GM18499 (cell line): ENCODE data around the gene EPRS1.
"Not testable (repeated sequence)": the region's sequence is repeated elsewhere in the genome, so short reads cannot be mapped to it uniquely, and the experiment has no call there.

Source experiments
- ATAC-seq: cut with Tn5 transposase; IDR thresholded peaks from one replicate; pipeline ENCODE4 v1.9.1; 2021; ENCODE audit warnings: moderate number of reproducible peaks; ENCODE audit not compliant: insufficient read depth, unreplicated experiment

Gene EPRS1

DNA sequence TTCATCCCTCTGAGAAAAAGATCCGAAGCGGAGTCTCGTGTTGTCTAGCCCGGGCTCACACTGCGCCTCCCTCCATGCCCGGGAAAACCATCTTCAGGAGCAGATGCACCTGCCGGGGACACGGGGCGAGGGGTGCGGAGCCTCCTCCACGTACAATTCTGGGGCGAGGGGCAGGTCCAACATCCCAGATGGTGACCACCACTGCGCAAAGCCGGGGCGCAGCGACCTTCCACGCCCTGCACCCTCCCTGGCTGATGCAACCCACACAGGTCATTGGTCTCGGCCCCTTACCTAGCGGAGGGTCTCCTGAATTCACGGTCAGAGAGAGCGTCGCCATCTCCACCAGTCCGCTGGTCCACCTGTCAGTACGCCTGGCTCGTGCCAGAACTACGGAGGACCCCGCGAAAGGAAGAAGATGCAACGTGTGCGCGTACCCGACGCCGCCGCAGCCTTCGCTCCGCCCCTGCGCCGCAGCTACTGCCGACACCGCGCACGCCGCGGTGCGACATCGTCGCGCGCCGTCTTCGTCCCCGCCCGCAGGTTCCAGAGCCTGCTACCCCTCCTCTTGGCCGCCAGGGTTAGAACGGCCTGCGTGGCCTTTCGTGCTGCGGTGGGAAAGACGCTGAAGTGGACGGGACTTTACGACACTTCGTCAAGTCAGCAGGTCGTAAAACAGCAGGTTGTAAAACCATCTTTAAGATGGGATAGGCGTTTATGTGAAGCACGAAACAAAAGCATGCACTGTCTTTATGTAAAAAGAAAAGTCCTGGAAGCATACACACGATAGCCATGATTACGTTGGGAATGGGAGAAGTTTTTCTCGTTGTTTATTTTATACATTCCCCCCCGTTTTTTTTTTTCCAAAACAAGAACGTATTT lies at the start of gene EPRS1:
Gene EPRS1 (minus strand): TSS at position 454 of the 879 bp plus-strand sequence. CDS start 117 bp downstream, at position 337.
- ATAC-seq: peak; percentile 94

- ATAC-seq: peak; percentile 2
Observed at GRCh38 chr1:220094016-220094911, 48.0 kb upstream of the EPRS1 start, which contains the start of gene IARS2. Gene IARS2, plus strand, starts transcription at chr1:220094132. Its CDS starts 85 bp downstream, at chr1:220094217.

DNA sequence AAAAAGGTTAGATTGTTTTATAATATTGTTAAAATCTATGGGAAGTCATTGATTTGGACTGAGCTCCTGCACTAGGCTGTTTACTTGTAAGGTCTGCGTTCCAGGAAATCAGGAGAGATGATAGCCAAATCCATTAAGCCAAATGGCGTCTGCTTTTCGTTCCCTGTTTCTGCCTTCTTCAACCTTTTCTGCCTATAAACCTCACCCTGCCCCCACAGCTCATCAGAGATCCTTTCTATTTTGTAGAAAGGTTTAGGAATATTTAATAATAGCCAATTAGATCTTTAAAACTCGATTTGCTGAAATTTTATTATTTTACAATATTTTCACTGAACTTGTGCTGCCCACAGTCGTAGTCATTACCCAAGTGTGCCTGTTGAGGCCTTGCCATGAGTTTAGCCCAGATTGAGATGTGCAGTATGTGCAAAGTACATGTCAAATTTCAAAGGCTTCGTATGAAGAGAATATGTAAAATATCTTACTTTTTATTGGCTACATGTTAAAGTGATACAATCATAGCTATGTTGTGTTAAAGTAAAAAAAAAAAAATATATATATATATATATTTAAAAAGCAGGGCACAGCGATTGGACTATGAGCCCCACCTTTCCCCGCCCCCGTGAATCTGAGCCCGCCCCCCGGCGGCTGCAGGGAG lies 47.2 kb upstream of the EPRS1 start:
- ATAC-seq: peak; percentile 24

- ATAC-seq: no peak
Observed at GRCh38 chr1:220092694-220093093, 46.4 kb upstream of the EPRS1 start.

DNA sequence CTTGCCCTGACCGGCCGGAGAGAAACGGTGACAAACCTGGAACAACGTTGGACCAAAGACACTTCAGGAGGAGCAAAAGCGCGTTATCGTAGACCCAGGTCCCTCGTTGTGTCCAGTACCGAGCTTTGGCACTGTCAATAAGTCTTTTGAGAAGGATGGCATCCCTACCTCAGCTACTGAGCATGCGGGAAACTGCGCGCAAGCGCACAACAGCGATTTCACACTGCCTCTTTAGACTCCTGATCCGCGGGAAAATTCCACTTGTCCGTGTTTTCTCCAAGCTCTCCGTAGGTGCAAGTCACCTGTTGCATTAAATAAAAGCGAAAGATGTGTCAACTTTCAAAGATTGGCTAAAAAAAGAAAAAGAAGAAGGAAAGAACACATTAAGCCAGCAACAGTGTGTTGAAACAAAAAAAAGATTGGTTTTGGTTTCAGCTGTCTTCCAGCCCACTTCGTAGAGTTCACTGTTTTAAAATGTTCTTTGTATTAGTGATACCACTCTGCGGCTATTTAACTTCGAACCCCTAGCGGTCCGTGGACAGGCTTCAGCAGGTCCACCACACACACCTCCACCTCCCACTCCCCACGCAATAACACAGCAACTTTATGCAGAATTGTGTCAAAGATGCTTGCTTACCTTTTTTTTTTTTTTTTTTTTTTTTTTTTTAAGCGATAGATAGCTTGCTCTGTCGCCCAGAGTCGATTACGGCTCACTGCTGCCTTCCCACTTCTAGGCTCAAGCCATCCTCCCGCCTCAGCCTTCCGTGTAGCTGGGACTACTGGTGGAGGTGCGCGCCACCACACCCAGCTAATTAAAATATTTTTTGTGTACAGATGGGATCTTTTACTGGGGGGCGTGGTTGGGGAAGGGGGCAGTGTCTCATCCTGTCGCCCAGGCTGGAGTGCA lies 43.6 kb upstream of the EPRS1 start, which contains the start of gene BPNT1:
Gene BPNT1 (minus strand): TSS at position 139 of the 907 bp plus-strand sequence. CDS start 9,942 bp downstream, outside the sequence.
- ATAC-seq: peak; percentile 48

DNA sequence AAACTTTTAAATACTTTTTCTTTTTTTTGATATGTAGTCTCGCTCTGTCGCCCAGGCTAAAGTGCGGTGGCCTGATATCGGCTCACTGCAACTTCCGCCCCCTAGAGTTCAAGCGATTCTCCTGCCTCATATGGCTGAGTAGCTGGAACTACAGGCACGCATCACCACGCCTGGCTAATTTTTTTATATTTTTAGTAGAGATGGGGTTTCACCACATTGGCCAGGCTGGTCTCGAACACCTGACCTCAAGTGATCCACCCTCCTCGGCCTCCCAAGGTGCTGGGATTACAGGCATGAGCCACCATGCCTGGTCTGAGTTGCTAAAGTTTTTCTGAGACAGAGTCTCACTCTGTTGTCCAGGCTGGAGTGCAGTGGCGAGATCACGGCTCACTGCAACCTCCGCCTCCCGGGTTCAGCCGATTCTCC lies 40.0 kb upstream of the EPRS1 start:
- ATAC-seq: not testable (repeated sequence)

DNA sequence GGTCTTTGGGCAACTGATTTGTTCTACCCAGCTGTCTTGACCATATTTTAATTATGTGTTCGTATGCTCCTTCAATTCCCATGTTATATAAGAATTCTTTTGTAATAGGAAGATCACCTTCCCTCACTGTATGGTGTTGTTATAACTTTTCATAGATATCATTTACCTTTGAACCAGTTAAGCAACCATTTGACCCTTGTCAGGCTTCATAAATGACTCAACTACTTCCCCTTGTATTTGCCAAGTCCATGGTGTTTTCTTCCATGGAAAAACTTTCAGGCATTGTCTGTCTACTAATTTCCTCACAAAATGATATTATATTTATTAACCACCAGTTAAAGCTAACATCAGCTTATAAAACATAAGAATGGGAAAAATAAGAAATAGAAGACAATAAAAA lies 38.2 kb upstream of the EPRS1 start:
- no peak for ATAC-seq

- ATAC-seq: no peak
Observed at GRCh38 chr1:220077887-220078286, 31.6 kb upstream of the EPRS1 start.

DNA sequence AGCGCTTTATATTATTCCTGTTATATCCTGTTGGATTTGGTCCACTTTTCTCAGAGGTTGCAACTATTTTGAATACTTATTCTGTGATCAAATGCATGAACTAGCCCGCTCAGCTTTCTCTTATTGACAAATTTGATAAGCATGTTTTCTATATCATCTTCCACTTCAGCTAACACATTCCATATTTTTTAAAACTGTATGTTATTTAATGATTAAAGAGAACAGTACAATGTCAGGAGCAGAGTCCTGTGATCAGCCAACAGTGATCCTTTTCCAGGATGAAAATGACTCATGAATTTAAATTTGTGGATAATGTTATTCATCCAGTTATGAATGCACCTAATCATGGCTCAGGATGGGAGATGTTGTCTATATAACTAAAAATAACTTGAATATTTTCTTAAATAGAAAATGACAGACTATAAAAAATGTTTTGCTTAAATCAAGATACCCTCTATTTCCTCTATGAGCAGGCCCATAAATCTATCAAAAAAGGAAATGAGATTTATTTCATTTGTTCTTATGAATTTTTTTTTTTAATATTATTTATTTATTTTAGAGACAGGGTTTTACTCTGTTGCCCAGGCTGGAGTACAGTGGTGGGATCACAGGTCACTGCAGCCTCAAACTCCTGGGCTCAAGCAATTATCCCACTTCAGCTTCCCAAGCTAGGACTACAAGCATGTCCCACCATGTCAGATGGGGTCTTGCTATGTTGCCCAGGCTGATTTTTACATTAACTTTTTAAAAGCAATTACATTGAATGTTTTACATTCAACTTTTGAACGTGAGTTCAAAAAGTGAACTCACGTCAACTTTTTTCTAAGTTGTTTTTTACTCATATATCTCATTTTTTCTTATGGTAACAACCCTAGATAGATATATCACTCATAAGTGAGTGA lies 30.8 kb upstream of the EPRS1 start:
- no peak for ATAC-seq

DNA sequence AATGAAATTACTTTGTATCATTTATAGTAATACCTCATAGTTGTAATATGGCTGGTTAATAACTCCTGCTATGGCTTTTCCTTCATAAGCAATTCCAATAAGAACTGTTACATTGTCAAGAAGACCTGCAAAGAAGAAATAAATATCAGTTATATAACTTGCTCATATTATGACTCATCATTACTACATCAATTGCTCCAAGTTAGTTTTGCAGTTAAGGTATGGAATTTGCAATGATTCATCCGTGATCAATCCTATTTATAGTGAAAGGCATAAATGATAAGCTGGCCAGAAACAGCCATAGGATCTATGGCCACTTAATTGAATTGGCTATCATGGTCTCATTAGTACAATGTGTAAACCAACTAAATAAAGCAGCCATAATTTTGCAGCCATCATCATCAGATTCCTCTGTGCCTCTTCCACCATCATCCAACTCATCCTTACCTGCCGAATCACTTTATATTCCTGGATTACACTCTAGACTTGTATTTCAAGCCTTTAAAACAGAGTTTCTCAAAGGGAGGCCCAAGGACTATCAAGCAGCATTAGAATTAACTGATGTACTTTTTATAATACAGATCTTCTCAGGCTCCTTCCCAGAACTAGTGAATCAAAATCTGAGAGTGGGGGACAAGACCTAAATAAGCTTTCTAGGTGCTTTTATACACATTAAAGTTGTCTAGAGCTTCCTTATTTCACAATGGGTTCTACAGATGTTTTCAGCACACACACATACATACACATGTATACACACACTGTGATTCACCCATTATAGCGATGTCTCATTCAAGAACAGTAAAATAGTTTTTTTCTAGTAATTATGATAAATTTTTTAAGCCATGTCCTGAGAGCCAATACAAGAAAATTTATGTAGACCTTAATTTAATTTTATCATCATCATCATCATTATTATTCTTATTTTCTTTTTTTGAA lies 21.2 kb upstream of the EPRS1 start:
- no peak for ATAC-seq

DNA sequence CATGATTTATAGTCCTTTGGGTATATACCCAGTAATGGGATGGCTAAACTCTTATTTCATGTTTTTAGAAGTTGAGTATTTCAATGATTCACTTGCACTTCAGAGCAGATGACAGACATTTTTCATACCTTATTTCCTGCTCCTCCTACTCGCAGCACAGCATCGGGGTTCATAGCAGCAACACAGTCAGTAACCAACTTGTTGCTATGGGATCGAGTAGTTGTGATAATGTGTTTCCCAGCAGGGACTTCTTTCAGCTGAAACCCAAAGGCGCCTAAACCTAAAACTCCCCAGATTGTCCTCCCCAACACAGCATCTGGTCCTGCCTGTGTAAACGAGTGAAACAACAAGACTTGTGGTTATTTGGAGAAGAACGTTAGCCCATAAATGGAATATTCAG lies 16.3 kb upstream of the EPRS1 start:
- ATAC-seq: no peak

DNA sequence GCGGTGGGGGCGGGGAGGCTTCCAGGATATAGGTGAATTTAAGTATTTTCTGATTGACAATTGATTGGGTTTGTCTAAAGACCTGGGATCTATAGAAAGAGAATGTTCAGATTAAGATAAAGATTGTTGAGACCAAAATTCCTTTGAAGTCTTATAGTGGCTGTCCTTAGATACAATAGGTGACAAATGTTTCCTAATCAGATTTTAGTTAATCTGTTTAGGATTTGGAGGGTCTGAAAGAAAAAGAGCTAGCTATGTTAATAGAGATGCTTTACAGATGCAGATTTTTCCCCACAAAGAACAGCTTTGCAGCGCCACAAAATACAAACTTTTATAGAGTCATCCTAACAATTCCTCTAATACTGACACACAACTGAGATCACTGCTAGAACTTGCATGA lies 14.6 kb upstream of the EPRS1 start:
- ATAC-seq: no peak

- ATAC-seq: no peak
Observed at GRCh38 chr1:220056374-220056773, 10.1 kb upstream of the EPRS1 start.

GRCh38 chr1:220045356-220046051 lies 801 bp downstream of the EPRS1 start:
- ATAC-seq: no peak

DNA sequence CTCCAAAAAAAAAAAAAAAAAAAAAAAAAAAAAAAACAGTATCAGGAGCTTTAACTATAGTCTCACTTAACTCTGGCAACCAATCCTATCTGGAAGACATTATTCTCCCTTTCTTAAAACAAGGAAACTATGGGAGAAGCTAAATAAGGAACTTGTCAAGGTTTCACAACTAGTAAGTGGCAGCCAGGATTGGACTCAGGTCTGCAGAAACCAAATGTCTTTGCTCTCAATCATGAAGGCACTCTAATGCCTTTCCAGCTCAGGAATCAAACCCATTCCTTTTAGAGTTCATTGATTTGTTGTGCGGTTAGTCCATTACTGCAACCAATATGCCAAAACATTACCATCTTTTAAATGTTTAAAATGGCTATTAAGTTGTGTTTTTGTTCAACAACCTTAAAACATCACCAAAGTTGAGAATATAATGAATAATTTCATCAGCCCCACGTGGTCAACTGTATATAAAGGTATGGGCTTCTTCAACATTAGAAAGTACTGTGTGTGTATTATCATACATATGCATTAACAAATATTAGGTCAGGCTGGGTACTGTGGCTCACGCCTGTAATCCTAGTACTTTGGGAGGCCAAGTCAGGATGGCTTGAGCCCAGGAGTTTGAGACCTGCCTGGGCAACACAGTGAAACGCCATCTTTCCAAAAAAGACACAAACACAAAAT lies 1.5 kb downstream of the EPRS1 start:
- no peak for ATAC-seq

GRCh38 chr1:220043646-220044045 lies 2.7 kb downstream of the EPRS1 start:
- no peak for ATAC-seq
